ENCODE data around the gene ZNF552.

DNA sequence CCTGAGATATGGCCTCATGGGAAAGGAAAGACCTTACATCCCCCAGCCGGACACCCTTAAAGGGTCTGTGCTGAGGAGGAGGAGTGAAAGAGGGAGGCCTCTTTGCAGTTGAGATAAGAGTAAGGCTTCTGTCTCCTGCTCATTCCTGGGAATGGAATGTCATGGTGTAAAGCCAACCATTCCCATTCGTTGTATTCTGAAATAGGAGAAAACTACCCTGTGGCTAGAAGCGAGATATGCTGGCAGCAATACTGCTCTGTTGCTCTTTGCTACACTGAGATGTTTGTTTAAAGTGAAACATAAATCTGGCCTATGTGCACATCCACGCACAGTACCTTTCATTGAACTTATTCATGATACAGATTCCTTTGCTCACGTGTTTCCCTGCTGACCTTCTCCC is 14.6 kb upstream of the ZNF552 start:
- TF ChIP-seq, protein P1, sequence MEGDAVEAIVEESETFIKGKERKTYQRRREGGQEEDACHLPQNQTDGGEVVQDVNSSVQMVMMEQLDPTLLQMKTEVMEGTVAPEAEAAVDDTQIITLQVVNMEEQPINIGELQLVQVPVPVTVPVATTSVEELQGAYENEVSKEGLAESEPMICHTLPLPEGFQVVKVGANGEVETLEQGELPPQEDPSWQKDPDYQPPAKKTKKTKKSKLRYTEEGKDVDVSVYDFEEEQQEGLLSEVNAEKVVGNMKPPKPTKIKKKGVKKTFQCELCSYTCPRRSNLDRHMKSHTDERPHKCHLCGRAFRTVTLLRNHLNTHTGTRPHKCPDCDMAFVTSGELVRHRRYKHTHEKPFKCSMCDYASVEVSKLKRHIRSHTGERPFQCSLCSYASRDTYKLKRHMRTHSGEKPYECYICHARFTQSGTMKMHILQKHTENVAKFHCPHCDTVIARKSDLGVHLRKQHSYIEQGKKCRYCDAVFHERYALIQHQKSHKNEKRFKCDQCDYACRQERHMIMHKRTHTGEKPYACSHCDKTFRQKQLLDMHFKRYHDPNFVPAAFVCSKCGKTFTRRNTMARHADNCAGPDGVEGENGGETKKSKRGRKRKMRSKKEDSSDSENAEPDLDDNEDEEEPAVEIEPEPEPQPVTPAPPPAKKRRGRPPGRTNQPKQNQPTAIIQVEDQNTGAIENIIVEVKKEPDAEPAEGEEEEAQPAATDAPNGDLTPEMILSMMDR (IDR thresholded peaks at IDR 0.05 in 4 of 5, conservative IDR thresholded peaks at IDR 0.05 in 1 of 5), result no peak
- no peak for TF ChIP-seq POLR2A (IDR thresholded peaks at IDR 0.05)

All from gastrocnemius medialis (tissue), 4 donors.